Globus pallidus (tissue), 1 donor: ENCODE measurements around the gene GOLM1.

Experiments
- DNase-seq: peaks from one replicate; pipeline ENCODE4 v3.0.0-alpha.2; 2015; ENCODE audit warnings: low spot score

GOLM1 gene

GRCh38 chr9:85978496-85978895 lies 120.9 kb downstream of the GOLM1 start:
- no peak for DNase-seq
